HL-60 (cell line): ENCODE results near the gene SFMBT2.

ENCODE experiments used
- DNase-seq, 2 experiments: peaks; one replicate each; pipeline ENCODE4 v3.0.0-alpha.2; 2010 to 2020; ENCODE audit warnings: low read depth in 1 of 2, low spot score in 1 of 2
- H3K27ac ChIP-seq: fragments of 250-450 bp; sonication (Bioruptor Pico); replicated peaks from 2 replicates; pipeline ENCODE4 v1.5.1; 2020; ENCODE audit warnings: mild to moderate bottlenecking, moderate library complexity
- H3K27me3 ChIP-seq: fragments of 250-450 bp; sonication (Bioruptor Pico); 2 replicates; pipeline ENCODE4 v1.5.1; 2021; ENCODE audit warnings: mild to moderate bottlenecking, moderate library complexity; ENCODE audit not compliant: insufficient read depth, poor library complexity, severe bottlenecking
- H3K4me3 ChIP-seq: replicated peaks from 2 replicates; pipeline ENCODE4 v1.5.1; 2011; ENCODE audit warnings: mild to moderate bottlenecking, control low read depth, low read length; ENCODE audit not compliant: insufficient read depth
- CTCF ChIP-seq: IDR thresholded peaks from one replicate; pipeline ENCODE4 v1.5.1; 2011; ENCODE audit warnings: low read length, control low read depth, inconsistent platforms; ENCODE audit not compliant: insufficient read depth
- GABPA ChIP-seq: IDR thresholded peaks from 2 replicates; pipeline ENCODE4 v1.6.1; 2012; ENCODE audit warnings: low read depth
- POLR2AphosphoS5 ChIP-seq: IDR thresholded peaks from 2 replicates; pipeline ENCODE4 v1.6.1; 2012; ENCODE audit warnings: low read depth
- REST ChIP-seq: IDR thresholded peaks from 2 replicates; pipeline ENCODE4 v1.6.1; 2012; ENCODE audit warnings: low read depth; ENCODE audit not compliant: insufficient replicate concordance
- SPI1 ChIP-seq: IDR thresholded peaks from 2 replicates; pipeline ENCODE4 v1.6.1; 2012; ENCODE audit warnings: low read depth, mild to moderate bottlenecking, borderline replicate concordance

Gene SFMBT2

GRCh38 chr10:7133278-7133677 lies 277.6 kb downstream of the SFMBT2 start:
- Histone ChIP-seq H3K27me3 (no peaks in the 10 kb centered on the region), H3K27ac (no peak overlapping the region), H3K4me3 (no peak overlapping the region)
- no peak for DNase-seq
- no peak for TF ChIP-seq REST

- Histone ChIP-seq H3K27ac (no peak overlapping the region), H3K27me3 (no peaks in the 10 kb centered on the region), H3K4me3 (no peak overlapping the region)
- TF ChIP-seq POLR2AphosphoS5, result no peak
- no peak for TF ChIP-seq REST
- no peak for TF ChIP-seq CTCF
- no peak for TF ChIP-seq GABPA
- no peak for TF ChIP-seq SPI1
- DNase-seq, result peak; percentile 9 to 22
Measured at GRCh38 chr10:7130191-7130911, 280.5 kb downstream of the SFMBT2 start.

- no peak for DNase-seq
- TF ChIP-seq SPI1, result no peak
- Histone ChIP-seq H3K27me3 (no peaks in the 10 kb centered on the region), H3K4me3 (no peak overlapping the region), H3K27ac (no peak overlapping the region)
Measured at GRCh38 chr10:7123774-7124173, 287.1 kb downstream of the SFMBT2 start.

GRCh38 chr10:7122561-7122960 lies 288.3 kb downstream of the SFMBT2 start:
- H3K27ac ChIP-seq, result no peak overlapping the region
- DNase-seq, result no peak
- H3K27me3 ChIP-seq, result no peaks in the 10 kb centered on the region
- no peak overlapping the region for H3K4me3 ChIP-seq
- no peak for TF ChIP-seq POLR2AphosphoS5
- TF ChIP-seq GABPA, result no peak
- TF ChIP-seq REST, result no peak
- no peak for TF ChIP-seq CTCF
- TF ChIP-seq SPI1, result no peak
